Smooth muscle cell of bladder (primary cell): Measurements from ENCODE around the gene FBXL20. TPM values are rescaled to one million over a fixed set of nuclear protein-coding genes. Genes with fewer than 3 reads are reported as not detected.

Experiments
- total RNA-seq: library from RNA; depleted of rRNA; stranded (reverse); fragments of >200 nt; gene quantifications from 2 replicates; pipeline ENCODE4 v1.2.3, GENCODE V29; 2014

Gene FBXL20
- 10.7 and 12.6 TPM in 2 replicates for total RNA-seq

DNA sequence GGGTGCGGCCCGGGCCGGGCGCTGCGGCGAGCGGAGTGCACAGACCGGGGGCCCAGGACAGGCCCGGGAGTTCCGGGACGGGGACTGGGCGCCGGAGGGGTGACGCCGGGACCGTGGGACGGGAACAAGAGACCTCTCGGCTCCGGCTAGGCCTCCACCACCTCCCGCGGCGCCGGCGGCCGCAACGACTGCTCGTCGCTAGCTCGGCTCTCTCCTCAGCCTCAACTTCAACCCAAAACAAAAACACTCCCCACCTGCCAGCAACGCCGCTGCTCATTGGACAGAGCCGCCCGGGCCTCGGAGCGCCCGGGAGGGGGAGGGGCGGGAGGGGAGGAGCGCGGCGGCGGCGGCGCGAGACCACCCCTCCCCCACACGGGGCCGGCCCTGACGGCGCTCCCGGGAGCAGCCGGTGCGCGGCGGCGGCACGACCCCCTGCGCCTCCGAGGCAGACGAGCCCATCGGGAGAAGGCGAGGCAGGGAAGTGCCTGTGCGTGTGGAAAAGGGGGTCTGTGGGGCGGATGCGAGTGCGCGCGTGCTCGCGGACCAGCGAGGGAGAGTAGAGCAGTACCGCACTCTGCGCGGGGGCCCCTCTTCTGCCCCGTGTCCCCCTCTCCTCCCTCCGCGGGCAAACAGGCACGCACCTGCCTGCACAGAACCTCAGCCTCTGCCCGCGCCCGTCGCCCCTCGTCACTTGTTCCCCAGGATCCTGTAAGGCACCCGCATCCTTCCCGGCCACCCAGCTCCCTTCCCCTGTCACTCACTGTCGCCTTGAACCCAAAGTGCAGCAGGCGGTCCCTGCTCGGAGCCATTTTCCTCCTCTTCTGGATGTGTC is at the start of gene FBXL20:
TSS of gene FBXL20 (minus strand) at position 215 of the 832 bp plus-strand sequence. CDS start 224 bp downstream, outside the sequence.

DNA sequence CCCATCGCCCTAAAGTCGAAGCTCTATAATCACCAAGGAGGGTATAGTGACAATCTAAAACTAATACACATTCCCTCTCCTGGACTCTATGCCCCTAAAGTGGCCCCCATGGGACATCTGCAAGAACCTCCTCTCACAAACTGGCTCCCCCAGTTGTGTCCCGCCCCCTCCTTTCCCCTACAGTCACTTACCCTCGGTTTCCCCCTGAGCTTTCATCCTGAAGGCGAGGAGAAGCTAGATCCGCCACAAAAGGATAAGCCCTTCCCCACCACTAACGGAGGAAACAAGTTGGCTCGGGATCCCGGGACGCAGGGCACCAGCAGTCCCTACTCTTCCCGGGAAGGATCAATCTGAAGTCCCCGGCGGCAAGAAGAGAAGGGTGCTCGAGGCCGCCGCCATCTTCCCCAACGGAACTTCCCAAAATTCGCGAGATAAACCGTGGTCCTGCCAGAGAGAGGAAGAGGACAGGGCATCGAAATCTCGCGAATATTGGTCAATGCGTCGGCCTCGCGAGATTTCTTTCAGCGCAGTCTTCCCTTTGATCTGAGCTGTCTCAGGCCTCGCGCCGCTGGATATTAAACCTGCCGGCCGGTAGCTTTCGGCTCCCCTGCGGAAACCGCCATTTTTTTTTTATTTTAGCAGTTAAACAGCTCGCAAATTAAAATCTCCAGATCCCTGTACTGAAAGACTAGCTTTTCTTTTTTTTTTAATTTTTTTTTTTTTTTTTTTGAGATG is 49.6 kb upstream of the FBXL20 start, which contains the start of gene MED1:
TSS of gene MED1 (minus strand) at position 417 of the 735 bp plus-strand sequence. CDS start at position 216, 201 bp downstream.

GRCh38 chr17:39225308-39225958 is 176.0 kb downstream of the FBXL20 start, which contains the start of gene STAC2:
TSS of gene STAC2 (minus strand) at chr17:39225945. CDS start at chr17:39225502, 443 bp downstream.

Other genes with a start within 250 kb of the FBXL20 start
- gene PLXDC1, start 250.0 kb downstream of the FBXL20 start, total RNA-seq, result 0.28 and 0.83 TPM in 2 replicates
- not detected in 2 replicates for gene ARL5C, start 235.5 kb downstream of the FBXL20 start, total RNA-seq
- gene CACNB1, start 204.0 kb downstream of the FBXL20 start, total RNA-seq, result 3.6 and 5.3 TPM in 2 replicates
- 2,335 and 2,658 TPM in 2 replicates for gene RPL19, start 201.3 kb downstream of the FBXL20 start, total RNA-seq
- gene STAC2, start 175.7 kb downstream of the FBXL20 start, total RNA-seq, result not detected in 2 replicates
- gene MED1, start 49.6 kb upstream of the FBXL20 start, total RNA-seq, result 14.6 and 15.0 TPM in 2 replicates
- 16.8 and 18.9 TPM in 2 replicates for gene CDK12, start 59.9 kb upstream of the FBXL20 start, total RNA-seq
- not detected in 2 replicates for gene NEUROD2, start 206.3 kb upstream of the FBXL20 start, total RNA-seq
- not detected in 2 replicates for gene PPP1R1B, start 225.3 kb upstream of the FBXL20 start, total RNA-seq
- gene STARD3, start 235.5 kb upstream of the FBXL20 start, total RNA-seq, result 19.8 and 30.2 TPM in 2 replicates